ENCODE data around the gene KMT2C. TPM values are rescaled to one million over a fixed set of nuclear protein-coding genes. Genes with fewer than 3 reads are reported as not detected.
"Not testable (repeated sequence)": the region's sequence is repeated elsewhere in the genome, so short reads cannot be mapped to it uniquely, and the experiment has no call there.

The KMT2C gene
- total and polyA plus RNA-seq, 10 of the 15 experiments (the other 5 are each of a cell fraction or from before 2014, with no cell fraction given): 3.3 to 45.2 (median 19.2) TPM

DNA sequence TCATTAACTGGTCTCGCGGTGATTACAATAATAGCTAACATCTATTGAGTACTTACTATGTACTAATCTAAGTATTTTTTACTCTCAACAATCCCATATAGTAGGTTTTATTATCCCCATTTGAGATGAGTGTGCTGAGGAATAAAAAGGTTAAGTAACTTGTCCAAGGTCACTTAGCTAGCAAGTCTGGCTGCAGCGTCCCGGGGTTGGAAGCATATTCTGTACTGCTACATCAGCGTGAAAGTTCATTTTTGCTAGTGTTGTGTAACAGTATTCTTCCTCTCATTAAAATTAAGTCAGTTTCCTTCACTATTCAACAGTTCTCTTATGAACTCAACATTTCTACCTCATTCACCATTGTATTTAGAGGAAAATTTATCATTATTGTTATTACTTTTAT lies 199.5 kb downstream of the KMT2C start:
- H3K36me3 ChIP-seq (ENCODE audit: control insufficient read depth in 2 of 2, insufficient read depth in 2 of 2, low read length in 1 of 2); H3K27me3 ChIP-seq (replicated peaks in 1 of 2; ENCODE audit: control insufficient read depth in 2 of 2, insufficient read depth in 2 of 2, low read length in 1 of 2); CTCF ChIA-PET; POLR2A ChIA-PET; FAIRE-seq; H3K4me1 ChIP-seq (ENCODE audit: control insufficient read depth, insufficient read depth, low read length); BruUV-seq (replicated peaks); DNase-seq (ENCODE audit: low read depth, low spot score); H3K27ac ChIP-seq (ENCODE audit: control insufficient read depth, insufficient read depth); in situ Hi-C loops (cut with MboI); intact Hi-C loops (cut with micrococcal nuclease; ENCODE audit: unreplicated experiment); SMC1A ChIA-PET (ENCODE audit: uncharacterized antibody, unreplicated experiment); H3K9me3 ChIP-seq (replicated peaks; ENCODE audit: control insufficient read depth, insufficient read depth, low read length); H3K4me2 ChIP-seq (ENCODE audit: control insufficient read depth, insufficient read depth); H2AFZ ChIP-seq (ENCODE audit: control insufficient read depth, low read depth, low read length); ATAC-seq; H3K79me2 ChIP-seq (ENCODE audit: control insufficient read depth, insufficient read depth, low read length); H4K20me1 ChIP-seq (ENCODE audit: control insufficient read depth, insufficient read depth); H3K9ac ChIP-seq (ENCODE audit: control insufficient read depth, insufficient read depth, low read length); RAD21 ChIA-PET (ENCODE audit: unreplicated experiment); H3K4me3 ChIP-seq: not testable (repeated sequence)
- WGBS (ENCODE audit: insufficient coverage, insufficient replicate concordance, low lambda C conversion rate, missing lambda C conversion rate): 100% methylated on average over 5 of the region's 5 CpGs

DNA sequence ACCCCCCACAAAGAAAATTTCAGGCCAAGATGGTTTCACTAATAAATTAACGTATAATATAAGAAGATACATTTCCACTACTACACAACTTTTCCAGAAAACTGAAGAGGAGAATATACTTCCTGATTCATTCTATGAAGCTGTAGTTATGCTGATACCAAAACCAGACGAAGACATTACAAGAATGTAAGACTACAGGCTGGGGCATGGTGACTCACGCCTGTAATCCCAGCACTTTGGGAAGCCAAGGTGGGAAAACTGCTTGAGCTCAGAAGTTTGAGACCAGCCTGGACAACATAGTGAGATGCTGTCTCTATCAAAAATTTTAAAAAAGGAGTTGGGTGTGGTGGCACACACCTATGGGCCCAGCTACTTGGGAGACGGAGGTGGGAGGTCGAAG lies 201.4 kb downstream of the KMT2C start:
- POLR2A ChIA-PET, ATAC-seq: not testable (repeated sequence)

DNA sequence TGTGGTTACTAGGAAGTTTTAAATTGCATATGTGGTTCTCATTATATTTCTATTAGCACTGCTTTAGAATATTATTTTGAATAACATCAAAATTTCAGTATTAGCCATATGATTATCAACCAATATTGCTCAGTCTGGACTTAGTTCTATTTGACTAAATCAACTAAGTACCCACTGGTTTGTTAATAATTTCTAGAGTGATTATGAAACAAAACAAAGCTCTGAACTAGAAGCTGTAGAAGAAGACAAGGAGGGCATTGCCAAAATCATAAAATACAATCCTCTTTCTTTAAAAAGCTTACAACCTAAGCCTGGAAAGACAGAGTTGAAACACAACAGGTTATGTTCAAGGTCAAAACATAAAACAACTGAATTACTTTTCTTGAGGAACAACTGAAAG lies 204.7 kb downstream of the KMT2C start:
- Histone ChIP-seq H4K20me1 (ENCODE audit: control insufficient read depth, insufficient read depth) (no peaks in the 10 kb centered on the region), H3K79me2 (ENCODE audit: control insufficient read depth, insufficient read depth, low read length) (no peaks in the 10 kb centered on the region), H3K36me3 (ENCODE audit: control insufficient read depth in 2 of 2, insufficient read depth in 2 of 2, low read length in 1 of 2) (peaks cover 0 to 2% of the 10 kb centered on the region in 2 experiments; a peak in 2 of 4 replicates), H3K4me3 (no peak overlapping the region), H3K9me3 (replicated peaks; ENCODE audit: control insufficient read depth, insufficient read depth, low read length) (no peaks in the 10 kb centered on the region), H3K4me1 (ENCODE audit: control insufficient read depth, insufficient read depth, low read length) (no peaks in the 10 kb centered on the region), H3K9ac (ENCODE audit: control insufficient read depth, insufficient read depth, low read length) (no peak overlapping the region), H3K4me2 (ENCODE audit: control insufficient read depth, insufficient read depth) (no peak overlapping the region), H3K27ac (ENCODE audit: control insufficient read depth, insufficient read depth) (no peak overlapping the region), H2AFZ (ENCODE audit: control insufficient read depth, low read depth, low read length) (no peak overlapping the region), H3K27me3 (replicated peaks in 1 of 2; ENCODE audit: control insufficient read depth in 2 of 2, insufficient read depth in 2 of 2, low read length in 1 of 2) (no peaks in the 10 kb centered on the region)
- ATAC-seq (no peak), DNase-seq (ENCODE audit: low read depth, low spot score) (no peak), FAIRE-seq (no peak)
- in situ Hi-C loops (cut with MboI): no loop called here
- ChIA-PET CTCF (no interaction called here), POLR2A (no interaction called here), SMC1A (ENCODE audit: uncharacterized antibody, unreplicated experiment) (no interaction called here), RAD21 (ENCODE audit: unreplicated experiment) (no interaction called here)
- no TSS peak for BruUV-seq (replicated peaks)
- TF ChIP-seq EED (IDR thresholded peaks at IDR 0.05; ENCODE audit: low read depth): no peak
- intact Hi-C loops (cut with micrococcal nuclease; ENCODE audit: unreplicated experiment): no loop called here

More for the DNA sequence above, 201.4 kb downstream of the KMT2C start:
- H3K27me3 ChIP-seq (replicated peaks in 1 of 2; ENCODE audit: control insufficient read depth in 2 of 2, insufficient read depth in 2 of 2, low read length in 1 of 2); H3K9ac ChIP-seq (ENCODE audit: control insufficient read depth, insufficient read depth, low read length); H3K36me3 ChIP-seq (ENCODE audit: control insufficient read depth in 2 of 2, insufficient read depth in 2 of 2, low read length in 1 of 2); H3K4me3 ChIP-seq; H3K9me3 ChIP-seq (replicated peaks; ENCODE audit: control insufficient read depth, insufficient read depth, low read length); CTCF ChIA-PET; intact Hi-C loops (cut with micrococcal nuclease; ENCODE audit: unreplicated experiment); RAD21 ChIA-PET (ENCODE audit: unreplicated experiment); DNase-seq (ENCODE audit: low read depth, low spot score); H2AFZ ChIP-seq (ENCODE audit: control insufficient read depth, low read depth, low read length); FAIRE-seq; H3K4me2 ChIP-seq (ENCODE audit: control insufficient read depth, insufficient read depth); H3K79me2 ChIP-seq (ENCODE audit: control insufficient read depth, insufficient read depth, low read length); BruUV-seq (replicated peaks); in situ Hi-C loops (cut with MboI); H3K27ac ChIP-seq (ENCODE audit: control insufficient read depth, insufficient read depth); H4K20me1 ChIP-seq (ENCODE audit: control insufficient read depth, insufficient read depth); H3K4me1 ChIP-seq (ENCODE audit: control insufficient read depth, insufficient read depth, low read length): not testable (repeated sequence)
- SMC1A ChIA-PET (ENCODE audit: uncharacterized antibody, unreplicated experiment): interaction anchor here (1.0 kb wide), 1 partner anchor 8 kb away, joined by 3 read pairs; no protein-coding TSS in a partner anchor
- 98% methylated on average over 5 of the region's 5 CpGs for WGBS (ENCODE audit: insufficient coverage, insufficient replicate concordance, low lambda C conversion rate, missing lambda C conversion rate)

DNA sequence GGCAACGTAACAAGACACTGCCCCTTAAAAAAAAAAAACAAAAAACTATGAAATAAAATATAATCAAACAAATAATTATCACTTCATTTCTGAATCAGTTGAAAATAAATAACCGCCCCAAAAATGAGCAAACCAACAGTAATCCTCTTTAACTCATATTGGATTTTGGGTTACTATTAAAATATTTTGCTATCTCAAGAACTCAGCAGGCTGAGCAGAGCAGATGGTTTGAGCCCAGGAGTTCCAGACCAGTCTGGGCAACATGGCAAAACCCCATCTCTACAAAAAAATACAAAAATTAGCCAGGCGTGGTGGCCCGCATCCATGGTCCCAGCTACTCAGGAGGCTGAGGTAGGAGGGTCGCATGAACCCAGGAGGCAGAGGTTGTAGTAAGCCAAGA lies 216.2 kb downstream of the KMT2C start:
- H4K20me1 ChIP-seq (ENCODE audit: control insufficient read depth, insufficient read depth); H2AFZ ChIP-seq (ENCODE audit: control insufficient read depth, low read depth, low read length); H3K36me3 ChIP-seq (ENCODE audit: control insufficient read depth in 2 of 2, insufficient read depth in 2 of 2, low read length in 1 of 2); H3K27ac ChIP-seq (ENCODE audit: control insufficient read depth, insufficient read depth); H3K27me3 ChIP-seq (replicated peaks in 1 of 2; ENCODE audit: control insufficient read depth in 2 of 2, insufficient read depth in 2 of 2, low read length in 1 of 2); SMC1A ChIA-PET (ENCODE audit: uncharacterized antibody, unreplicated experiment); RAD21 ChIA-PET (ENCODE audit: unreplicated experiment); FAIRE-seq; H3K9ac ChIP-seq (ENCODE audit: control insufficient read depth, insufficient read depth, low read length); BruUV-seq (replicated peaks); DNase-seq (ENCODE audit: low read depth, low spot score); in situ Hi-C loops (cut with MboI); H3K79me2 ChIP-seq (ENCODE audit: control insufficient read depth, insufficient read depth, low read length); H3K9me3 ChIP-seq (replicated peaks; ENCODE audit: control insufficient read depth, insufficient read depth, low read length); H3K4me1 ChIP-seq (ENCODE audit: control insufficient read depth, insufficient read depth, low read length); H3K4me3 ChIP-seq; H3K4me2 ChIP-seq (ENCODE audit: control insufficient read depth, insufficient read depth); intact Hi-C loops (cut with micrococcal nuclease; ENCODE audit: unreplicated experiment); POLR2A ChIA-PET; ATAC-seq: not testable (repeated sequence)
- CTCF ChIA-PET: interaction anchor here (0.6 kb wide), 1 partner anchor 44 kb away, joined by 3 read pairs; no protein-coding TSS in a partner anchor
- 98% methylated on average over 5 of the region's 5 CpGs for WGBS (ENCODE audit: insufficient coverage, insufficient replicate concordance, low lambda C conversion rate, missing lambda C conversion rate)

All from GM12878 (cell line).